ENCODE measurements around the gene INSIG1.

Gene INSIG1

DNA sequence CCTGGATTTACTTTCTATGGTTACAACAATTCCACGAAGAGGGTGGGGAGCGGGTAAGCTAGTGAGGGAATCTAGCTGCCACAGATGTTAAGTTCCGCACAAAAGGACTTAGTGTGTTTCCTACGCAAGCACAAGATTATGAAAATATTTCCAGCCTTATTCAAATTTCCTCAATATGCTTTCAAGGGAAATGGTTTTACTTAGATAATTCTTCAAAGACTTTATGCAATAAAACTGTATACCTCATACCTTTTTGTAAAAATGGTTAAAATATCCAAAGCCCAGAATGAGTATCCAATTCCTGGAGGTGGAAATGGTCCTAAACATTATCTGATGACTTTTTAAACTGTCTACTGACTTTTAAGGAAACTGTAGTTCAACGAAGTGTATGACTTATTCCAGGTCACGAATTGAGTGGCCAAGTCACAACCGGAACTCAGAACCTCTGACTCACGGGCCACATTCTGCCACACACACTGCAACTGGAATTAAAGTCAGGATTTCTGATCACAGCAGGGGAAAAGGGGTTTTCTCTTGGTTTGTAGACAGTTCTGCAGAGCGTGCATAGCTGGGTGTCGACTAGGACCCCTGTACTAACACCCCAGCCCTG lies 20.2 kb upstream of the INSIG1 start:
- TF ChIP-seq, protein P1, sequence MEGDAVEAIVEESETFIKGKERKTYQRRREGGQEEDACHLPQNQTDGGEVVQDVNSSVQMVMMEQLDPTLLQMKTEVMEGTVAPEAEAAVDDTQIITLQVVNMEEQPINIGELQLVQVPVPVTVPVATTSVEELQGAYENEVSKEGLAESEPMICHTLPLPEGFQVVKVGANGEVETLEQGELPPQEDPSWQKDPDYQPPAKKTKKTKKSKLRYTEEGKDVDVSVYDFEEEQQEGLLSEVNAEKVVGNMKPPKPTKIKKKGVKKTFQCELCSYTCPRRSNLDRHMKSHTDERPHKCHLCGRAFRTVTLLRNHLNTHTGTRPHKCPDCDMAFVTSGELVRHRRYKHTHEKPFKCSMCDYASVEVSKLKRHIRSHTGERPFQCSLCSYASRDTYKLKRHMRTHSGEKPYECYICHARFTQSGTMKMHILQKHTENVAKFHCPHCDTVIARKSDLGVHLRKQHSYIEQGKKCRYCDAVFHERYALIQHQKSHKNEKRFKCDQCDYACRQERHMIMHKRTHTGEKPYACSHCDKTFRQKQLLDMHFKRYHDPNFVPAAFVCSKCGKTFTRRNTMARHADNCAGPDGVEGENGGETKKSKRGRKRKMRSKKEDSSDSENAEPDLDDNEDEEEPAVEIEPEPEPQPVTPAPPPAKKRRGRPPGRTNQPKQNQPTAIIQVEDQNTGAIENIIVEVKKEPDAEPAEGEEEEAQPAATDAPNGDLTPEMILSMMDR (IDR thresholded peaks at IDR 0.05) = no peak
- Histone ChIP-seq H3K9ac (no peak overlapping the region), H3K27ac (no peak overlapping the region), H3K4me1 (no peaks in the 10 kb centered on the region), H3K79me2 (no peaks in the 10 kb centered on the region), H3K4me3 (ENCODE audit: low read depth, low read length) (no peak overlapping the region), H2AFZ (no peak overlapping the region), H3K9me3 (ENCODE audit: control insufficient read depth, low read length) (no peaks in the 10 kb centered on the region), H3K4me2 (ENCODE audit: low read length) (no peak overlapping the region), H3K27me3 (ENCODE audit: control insufficient read depth, insufficient read depth, low read length) (no peaks in the 10 kb centered on the region), H3K36me3 (ENCODE audit: control insufficient read depth, insufficient read depth, low read length) (no peaks in the 10 kb centered on the region)

DNA sequence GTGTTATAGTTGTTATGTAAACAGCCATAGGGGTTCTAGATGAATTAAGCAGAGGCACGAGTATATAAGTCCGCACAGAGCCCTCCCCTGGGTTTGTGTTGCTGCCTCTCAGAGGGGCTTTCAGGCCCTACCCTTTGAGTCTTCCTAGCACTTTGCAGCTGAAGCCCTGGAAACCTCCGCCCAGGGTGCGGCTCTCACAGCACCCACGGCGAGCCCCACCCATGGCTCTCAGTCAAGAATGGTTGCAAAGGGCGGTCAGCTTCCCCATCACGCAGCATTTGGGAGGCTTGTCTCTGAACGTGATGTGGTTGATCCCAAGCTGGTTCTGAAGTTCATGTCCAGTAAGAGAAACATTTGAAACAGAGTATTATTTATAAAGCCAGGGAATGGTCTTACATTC lies 18.8 kb upstream of the INSIG1 start:
- no peaks in the 10 kb centered on the region for H3K4me1 ChIP-seq
- no peak overlapping the region for H3K4me3 ChIP-seq (ENCODE audit: low read depth, low read length)
- H3K9ac ChIP-seq = no peak overlapping the region
- H3K9me3 ChIP-seq (ENCODE audit: control insufficient read depth, low read length) = no peaks in the 10 kb centered on the region
- H3K79me2 ChIP-seq = no peaks in the 10 kb centered on the region
- H2AFZ ChIP-seq = no peak overlapping the region
- no peaks in the 10 kb centered on the region for H3K36me3 ChIP-seq (ENCODE audit: control insufficient read depth, insufficient read depth, low read length)
- H3K4me2 ChIP-seq (ENCODE audit: low read length) = no peak overlapping the region
- TF ChIP-seq, protein P1 (IDR thresholded peaks at IDR 0.05) = no peak
- no peak overlapping the region for H3K27ac ChIP-seq
- no peaks in the 10 kb centered on the region for H3K27me3 ChIP-seq (ENCODE audit: control insufficient read depth, insufficient read depth, low read length)

DNA sequence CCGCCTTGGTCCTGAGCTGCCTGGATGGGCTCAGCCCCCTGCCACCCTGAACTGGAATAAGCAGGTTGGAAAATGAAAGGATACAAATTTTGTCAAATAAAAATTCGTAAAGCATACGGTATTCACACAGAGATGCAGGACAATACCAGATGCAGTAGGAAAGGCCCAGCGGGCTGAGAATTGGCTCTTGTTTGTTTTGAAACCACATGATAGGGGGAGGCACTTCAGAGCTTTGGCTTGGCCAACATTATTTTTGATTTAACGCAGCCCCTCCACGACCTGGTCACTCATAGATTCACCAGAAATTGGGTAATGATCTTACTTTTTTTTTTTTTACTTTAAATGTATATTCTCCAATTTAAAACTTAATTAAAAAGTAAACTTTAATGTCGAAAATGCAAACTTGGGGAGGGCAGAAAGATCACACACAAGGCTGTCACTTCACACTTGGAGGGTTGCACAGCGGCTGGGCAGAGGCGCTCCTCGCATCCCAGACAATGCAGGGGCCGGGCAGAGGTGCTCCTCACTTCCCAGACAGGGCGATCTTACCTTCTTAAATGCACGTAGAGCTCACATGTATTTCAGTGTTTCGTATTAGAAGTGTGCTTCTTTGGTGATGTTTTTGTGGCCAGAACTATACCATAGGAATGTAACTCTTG lies 17.8 kb upstream of the INSIG1 start:
- no peaks in the 10 kb centered on the region for H3K36me3 ChIP-seq (ENCODE audit: control insufficient read depth, insufficient read depth, low read length)
- H3K79me2 ChIP-seq = no peaks in the 10 kb centered on the region
- H3K9me3 ChIP-seq (ENCODE audit: control insufficient read depth, low read length) = no peaks in the 10 kb centered on the region
- no peak overlapping the region for H3K4me3 ChIP-seq (ENCODE audit: low read depth, low read length)
- no peaks in the 10 kb centered on the region for H3K4me1 ChIP-seq
- H3K9ac ChIP-seq = no peak overlapping the region
- no peak overlapping the region for H2AFZ ChIP-seq
- H3K4me2 ChIP-seq (ENCODE audit: low read length) = no peak overlapping the region
- TF ChIP-seq, protein P1 (IDR thresholded peaks at IDR 0.05) = no peak
- H3K27me3 ChIP-seq (ENCODE audit: control insufficient read depth, insufficient read depth, low read length) = no peaks in the 10 kb centered on the region
- H3K27ac ChIP-seq = no peak overlapping the region

DNA sequence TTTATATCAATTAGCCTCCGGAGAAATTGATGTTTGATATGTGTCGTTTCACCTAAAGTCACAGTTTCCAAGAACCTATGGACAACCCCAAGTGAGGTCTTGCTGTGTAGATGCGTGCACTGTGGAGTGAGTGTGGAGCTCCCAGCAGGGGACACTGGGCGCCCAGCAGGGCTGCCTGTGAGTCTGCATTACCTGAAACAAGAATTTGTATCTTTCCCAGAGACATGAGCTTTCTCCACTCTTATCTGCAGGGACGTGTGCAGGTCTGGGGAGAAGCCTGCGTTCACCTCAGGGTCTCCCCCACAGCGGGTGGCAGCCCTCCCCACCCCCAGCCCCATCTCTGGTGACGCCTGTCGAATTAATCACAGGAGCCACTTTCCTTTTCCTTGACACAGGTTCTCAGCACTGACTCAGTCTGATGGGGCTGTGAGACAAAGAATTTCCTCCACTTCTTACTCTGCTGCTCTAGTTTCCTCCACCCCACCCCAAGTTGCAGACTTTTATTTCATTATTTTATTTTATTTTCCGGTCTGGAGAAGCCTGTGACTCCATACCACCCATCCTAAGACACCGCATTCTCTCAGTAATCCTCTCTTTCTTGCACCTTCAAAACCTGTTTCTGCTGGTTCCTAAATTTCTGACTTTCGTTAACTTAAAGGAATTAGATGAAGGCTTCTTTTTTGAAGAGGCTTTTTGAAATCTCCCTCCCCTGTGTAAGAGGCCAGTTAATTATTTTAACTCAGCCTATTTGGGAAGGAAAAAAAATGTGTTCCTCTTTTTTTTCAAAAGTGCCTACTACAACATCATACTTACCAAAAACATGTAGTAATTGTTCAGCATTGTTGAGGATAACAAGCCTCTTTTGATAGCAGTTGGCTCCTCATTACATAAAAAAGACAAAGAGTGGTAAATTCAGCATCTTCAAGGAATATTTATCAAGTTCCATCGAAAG lies 17.0 kb upstream of the INSIG1 start:
- TF ChIP-seq, protein P1 (IDR thresholded peaks at IDR 0.05) = no peak
- H2AFZ ChIP-seq = no peak overlapping the region

More for the DNA sequence above, 17.0 kb upstream of the INSIG1 start:
- H3K27me3 ChIP-seq (ENCODE audit: control insufficient read depth, insufficient read depth, low read length) = no peaks in the 10 kb centered on the region
- no peak overlapping the region for H3K27ac ChIP-seq
- H3K4me2 ChIP-seq (ENCODE audit: low read length) = no peak overlapping the region
- H3K4me3 ChIP-seq (ENCODE audit: low read depth, low read length) = no peak overlapping the region
- H3K36me3 ChIP-seq (ENCODE audit: control insufficient read depth, insufficient read depth, low read length) = no peaks in the 10 kb centered on the region
- H3K9ac ChIP-seq = no peak overlapping the region
- no peaks in the 10 kb centered on the region for H3K79me2 ChIP-seq
- H3K9me3 ChIP-seq (ENCODE audit: control insufficient read depth, low read length) = no peaks in the 10 kb centered on the region
- no peaks in the 10 kb centered on the region for H3K4me1 ChIP-seq

Data from parathyroid adenoma (tissue), 2 donors.